SK-N-SH treated with all-trans-retinoic acid at 6 μM for 48 hours (cell line): Measurements from ENCODE around the gene PQBP1.

ENCODE experiments used
- ATAC-seq: fragments of 200-7000 bp; cut with Tn5 transposase; 3 replicates; pipeline ENCODE4 v1.9.1; 2020; ENCODE audit warnings: mild to moderate bottlenecking, moderate library complexity
- ARNTL ChIP-seq: fragments of 450-650 bp; formaldehyde crosslinking; IDR thresholded peaks from 2 replicates; pipeline ENCODE4 v1.5.0; 2020; ENCODE audit warnings: low read depth, mild to moderate bottlenecking, moderate library complexity, borderline replicate concordance
- BACH2 ChIP-seq: fragments of 250-450 bp; sonication (Bioruptor Pico); IDR thresholded peaks from 2 replicates; pipeline ENCODE4 v1.9.0; 2021; ENCODE audit warnings: mild to moderate bottlenecking, borderline replicate concordance
- CREB5 ChIP-seq: fragments of 250-450 bp; sonication (Bioruptor Pico); IDR thresholded peaks from 2 replicates; pipeline ENCODE4 v1.5.1; 2020; ENCODE audit warnings: low read depth, mild to moderate bottlenecking, moderate library complexity
- CSDC2 ChIP-seq: fragments of 250-450 bp; sonication (Bioruptor Pico); IDR thresholded peaks from 2 replicates; pipeline ENCODE4 v1.5.0; 2020; ENCODE audit warnings: mild to moderate bottlenecking, moderate library complexity
- CSRNP3 ChIP-seq: fragments of 250-450 bp; sonication (Bioruptor Pico); IDR thresholded peaks from 2 replicates; pipeline ENCODE4 v1.5.1; 2021; ENCODE audit warnings: mild to moderate bottlenecking, moderate library complexity
- ESRRG ChIP-seq: fragments of 250-450 bp; sonication (Bioruptor Pico); IDR thresholded peaks from 2 replicates; pipeline ENCODE4 v1.6.1; 2021; ENCODE audit warnings: mild to moderate bottlenecking
- GLIS3 ChIP-seq: fragments of 250-450 bp; sonication (Bioruptor Pico); IDR thresholded peaks from 2 replicates; pipeline ENCODE4 v1.5.0; 2020; ENCODE audit warnings: mild to moderate bottlenecking, moderate library complexity
- ISL1 ChIP-seq: fragments of 250-450 bp; sonication (Bioruptor Pico); IDR thresholded peaks from 2 replicates; pipeline ENCODE4 v2.1.2; 2022; ENCODE audit warnings: mild to moderate bottlenecking, moderate library complexity
- PATZ1 ChIP-seq: fragments of 250-450 bp; sonication (Bioruptor Pico); IDR thresholded peaks from 2 replicates; pipeline ENCODE4 v1.8.0; 2020; ENCODE audit warnings: mild to moderate bottlenecking, moderate library complexity, borderline replicate concordance
- POU6F1 ChIP-seq: fragments of 250-450 bp; sonication (Bioruptor Pico); IDR thresholded peaks from 2 replicates; pipeline ENCODE4 v1.8.0; 2021; ENCODE audit warnings: low read depth, mild to moderate bottlenecking, moderate library complexity, borderline replicate concordance
- PPARA ChIP-seq: fragments of 250-450 bp; sonication (Bioruptor Pico); IDR thresholded peaks from 2 replicates; pipeline ENCODE4 v1.5.0; 2020; ENCODE audit warnings: mild to moderate bottlenecking, borderline replicate concordance
- RARB ChIP-seq: fragments of 250-450 bp; sonication (Bioruptor Pico); IDR thresholded peaks from 2 replicates; pipeline ENCODE4 v1.8.0; 2021; ENCODE audit warnings: mild to moderate bottlenecking, moderate library complexity
- SNAI2 ChIP-seq: fragments of 250-450 bp; sonication (Bioruptor Pico); IDR thresholded peaks from 2 replicates; pipeline ENCODE4 v1.5.0; 2020; ENCODE audit warnings: mild to moderate bottlenecking, moderate library complexity
- TCF4 ChIP-seq: fragments of 250-450 bp; sonication (Bioruptor Pico); IDR thresholded peaks from 2 replicates; pipeline ENCODE4 v1.8.0; 2021; ENCODE audit warnings: mild to moderate bottlenecking, moderate library complexity, borderline replicate concordance
- TOX ChIP-seq: fragments of 250-450 bp; sonication (Bioruptor Pico); IDR thresholded peaks from 2 replicates; pipeline ENCODE4 v1.8.0; 2021; ENCODE audit warnings: mild to moderate bottlenecking, moderate library complexity, borderline replicate concordance
- TSHZ2 ChIP-seq: fragments of 250-450 bp; sonication (Bioruptor Pico); IDR thresholded peaks from 2 replicates; pipeline ENCODE4 v1.5.0; 2020; ENCODE audit warnings: mild to moderate bottlenecking, moderate library complexity
- ZC3H10 ChIP-seq: fragments of 250-450 bp; sonication (Bioruptor Pico); IDR thresholded peaks from 2 replicates; pipeline ENCODE4 v1.5.1; 2021; ENCODE audit warnings: mild to moderate bottlenecking, moderate library complexity
- ZFP3 ChIP-seq: fragments of 250-450 bp; sonication (Bioruptor Pico); IDR thresholded peaks from 2 replicates; pipeline ENCODE4 v1.5.0; 2020; ENCODE audit warnings: mild to moderate bottlenecking, moderate library complexity
- ZNF565 ChIP-seq: fragments of 450-650 bp; formaldehyde crosslinking; conservative IDR thresholded peaks from 2 replicates; pipeline ENCODE4 v1.5.0; 2020; ENCODE audit warnings: low read depth, mild to moderate bottlenecking, moderate library complexity
- ZNF70 ChIP-seq: fragments of 450-650 bp; formaldehyde crosslinking; IDR thresholded peaks from 2 replicates; pipeline ENCODE4 v1.5.0; 2020; ENCODE audit warnings: mild to moderate bottlenecking, moderate library complexity
- ZNF8 ChIP-seq: fragments of 450-650 bp; formaldehyde crosslinking; IDR thresholded peaks from 2 replicates; pipeline ENCODE4 v1.5.0; 2020; ENCODE audit warnings: mild to moderate bottlenecking, moderate library complexity

The PQBP1 gene

GRCh38 chrX:48909703-48910294 lies 12.1 kb downstream of the PQBP1 start:
- TF ChIP-seq PPARA (CRISPR knock-in tag): no peak
- no peak for TF ChIP-seq ZNF565 (CRISPR knock-in tag)
- TF ChIP-seq ISL1: no peak
- no peak for TF ChIP-seq RARB
- TF ChIP-seq ESRRG (CRISPR knock-in tag): no peak
- no peak for TF ChIP-seq ZNF70
- TF ChIP-seq POU6F1: no peak
- TF ChIP-seq CSDC2 (CRISPR knock-in tag): no peak
- TF ChIP-seq TOX (CRISPR knock-in tag): no peak
- no peak for TF ChIP-seq ZC3H10 (CRISPR knock-in tag)
- TF ChIP-seq CSRNP3 (CRISPR knock-in tag): no peak
- TF ChIP-seq ZNF8 (CRISPR knock-in tag): no peak
- TF ChIP-seq PATZ1: no peak
- TF ChIP-seq TSHZ2 (CRISPR knock-in tag): no peak
- no peak for TF ChIP-seq BACH2 (CRISPR knock-in tag)
- no peak for TF ChIP-seq CREB5
- no peak for TF ChIP-seq GLIS3 (CRISPR knock-in tag)
- TF ChIP-seq SNAI2 (CRISPR knock-in tag): no peak
- no peak for TF ChIP-seq TCF4 (CRISPR knock-in tag)
- ATAC-seq: no peak

GRCh38 chrX:48910926-48911411 lies 13.2 kb downstream of the PQBP1 start:
- ATAC-seq: peak; percentile 17
- TF ChIP-seq CSDC2 (CRISPR knock-in tag) (no peak), ZC3H10 (CRISPR knock-in tag) (no peak), ISL1 (no peak), RARB (no peak), TSHZ2 (CRISPR knock-in tag) (no peak), CSRNP3 (CRISPR knock-in tag) (no peak), ZNF565 (CRISPR knock-in tag) (no peak), ESRRG (CRISPR knock-in tag) (no peak), TCF4 (CRISPR knock-in tag) (no peak), TOX (CRISPR knock-in tag) (no peak), CREB5 (no peak), GLIS3 (CRISPR knock-in tag) (no peak), SNAI2 (CRISPR knock-in tag) (no peak), ARNTL (CRISPR knock-in tag) (no peak), POU6F1 (no peak), ZFP3 (CRISPR knock-in tag) (no peak)
